NCI-H2081 treated with DMSO at 0.1 percent for 48 hours (cell line): ENCODE data around the gene TLR1.
"Not testable (repeated sequence)": the region's sequence is repeated elsewhere in the genome, so short reads cannot be mapped to it uniquely, and the experiment has no call there.

ENCODE experiments used
- DNase-seq: peaks from one replicate; lab custom pipeline; 2025; lab: John Stamatoyannopoulos, UW

The TLR1 gene

DNA sequence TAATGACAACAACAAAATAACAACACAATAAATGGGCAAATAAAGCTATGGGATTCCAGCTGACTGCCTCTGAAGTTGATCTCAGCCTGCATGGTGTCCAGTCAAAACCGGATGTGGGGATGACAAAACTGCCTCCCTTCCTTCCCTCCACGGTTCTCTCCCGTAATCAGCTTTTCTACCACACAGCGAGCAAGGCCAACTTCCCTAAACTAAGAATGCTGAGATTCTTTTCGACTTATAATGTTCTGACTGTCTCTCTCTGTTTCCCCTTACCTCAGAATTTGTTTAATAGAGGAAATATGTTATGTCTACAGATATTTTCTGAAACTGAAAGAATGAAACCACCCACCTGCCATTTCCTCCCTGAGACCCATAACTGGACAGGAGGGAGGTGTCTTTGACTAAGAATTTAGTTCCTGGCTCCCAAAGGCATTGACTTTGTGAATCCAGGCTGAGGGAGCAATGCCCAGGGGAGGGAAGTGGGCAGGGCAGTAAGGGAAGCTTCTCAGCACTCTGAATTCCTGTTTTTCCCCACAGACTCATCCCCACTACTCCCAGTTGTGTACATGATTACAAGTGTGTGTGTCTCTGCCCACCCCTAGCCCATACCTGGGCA lies 1.0 kb upstream of the TLR1 start:
- DNase-seq, result no peak

- DNase-seq, result no peak
Measured at GRCh38 chr4:38803833-38804653, 548 bp downstream of the TLR1 start.

DNA sequence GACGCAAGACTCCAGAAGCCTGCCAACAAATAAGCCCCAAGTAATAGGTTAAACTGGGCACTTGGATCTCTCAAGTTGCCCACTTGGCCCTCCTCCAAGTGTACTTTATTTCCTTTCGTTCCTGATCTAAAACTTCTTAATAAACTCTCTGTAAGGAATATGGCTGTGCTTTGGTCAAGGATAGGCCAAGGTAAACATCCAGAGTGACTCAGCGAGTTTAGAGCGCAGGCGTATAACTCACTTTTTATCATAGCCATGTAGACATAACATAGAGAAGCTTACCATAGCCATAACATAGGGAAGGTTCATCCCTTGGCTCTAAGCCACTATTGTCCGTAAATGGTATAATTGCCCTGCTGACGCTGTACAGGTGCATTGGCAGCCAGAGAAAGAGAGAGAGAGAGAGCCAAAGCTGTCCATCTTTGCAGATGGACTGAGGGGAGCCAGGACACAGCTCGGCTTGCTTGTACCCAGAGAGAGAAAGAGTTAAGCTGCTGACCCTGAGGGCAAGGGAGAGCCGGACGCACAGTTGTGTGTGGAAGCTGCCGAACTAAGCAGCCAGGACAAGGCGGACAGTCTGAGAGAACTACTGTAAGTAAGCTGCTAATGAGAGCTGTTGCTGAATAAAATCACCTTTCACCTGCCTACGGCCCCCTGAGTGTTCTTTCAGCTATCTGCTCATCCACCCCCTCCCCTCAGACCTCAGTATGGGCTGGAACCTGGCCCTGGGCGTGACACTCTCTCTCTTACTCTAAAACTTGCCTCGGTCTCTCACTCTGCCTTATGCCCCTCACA lies 1.8 kb downstream of the TLR1 start:
- DNase-seq, result no peak

DNA sequence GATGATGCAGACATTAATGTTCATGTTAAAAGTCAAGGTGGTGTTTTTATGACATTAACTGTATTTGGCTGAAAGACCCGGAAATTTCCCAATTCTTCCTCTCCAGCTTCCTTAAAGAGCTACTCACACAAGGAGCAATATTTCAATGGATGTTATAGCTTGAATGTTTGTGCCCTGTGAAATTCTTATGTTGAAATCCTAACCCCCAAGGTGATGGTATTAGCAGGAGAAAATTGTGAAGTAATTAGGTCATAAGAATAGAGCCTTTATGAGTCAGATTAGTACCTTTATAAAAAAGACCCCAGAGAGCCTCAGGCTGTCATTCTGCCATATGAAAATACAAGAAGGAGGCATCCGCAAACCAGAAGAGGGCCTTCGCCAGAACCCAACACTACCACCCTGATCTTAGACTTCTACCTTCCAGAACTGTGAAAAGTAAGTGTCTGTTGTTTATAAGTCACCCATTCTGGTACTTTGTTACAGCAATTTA lies 3.6 kb downstream of the TLR1 start:
- DNase-seq, result no peak

DNA sequence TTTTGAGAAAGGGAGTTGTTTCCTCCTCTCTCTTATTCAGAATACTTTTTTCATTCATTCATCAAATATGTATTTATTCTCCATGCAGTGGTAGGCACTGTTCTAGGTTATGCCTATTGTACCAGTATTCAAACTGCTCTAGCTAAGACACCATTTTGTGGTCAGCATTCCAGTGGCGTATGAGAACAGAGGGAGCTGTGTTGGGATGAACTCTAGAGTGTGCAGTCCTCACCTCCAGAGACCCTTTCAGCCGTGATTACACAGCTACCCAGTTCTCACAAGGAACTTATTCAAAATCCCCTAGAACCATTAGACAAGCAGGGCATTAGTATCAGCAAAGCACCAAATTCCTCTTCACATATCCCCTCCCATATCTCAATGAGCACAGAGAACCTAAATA lies 4.2 kb downstream of the TLR1 start:
- DNase-seq, result no peak

DNA sequence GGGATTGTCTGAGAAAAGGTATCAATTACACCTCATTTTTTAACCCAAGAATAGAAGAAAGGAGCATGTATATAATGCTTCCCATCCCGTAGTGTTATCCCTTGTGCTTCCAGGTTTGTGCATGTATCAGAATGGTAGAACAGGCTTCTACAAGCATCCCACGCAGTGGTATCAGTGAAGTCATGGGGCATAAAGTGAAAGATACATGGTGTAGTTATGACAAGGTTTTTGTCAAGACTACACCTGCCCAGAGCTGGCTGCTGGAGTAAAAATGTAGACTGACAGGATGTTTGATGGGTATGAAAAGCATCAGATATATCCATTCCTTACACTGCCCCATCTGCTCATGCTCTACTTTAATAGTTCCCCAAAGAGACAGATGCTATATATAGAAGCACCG lies 9.5 kb downstream of the TLR1 start:
- DNase-seq, result no peak

- no peak for DNase-seq
Measured at GRCh38 chr4:38794051-38794450, 10.5 kb downstream of the TLR1 start.

GRCh38 chr4:38791010-38791409 lies 13.6 kb downstream of the TLR1 start:
- no peak for DNase-seq

DNA sequence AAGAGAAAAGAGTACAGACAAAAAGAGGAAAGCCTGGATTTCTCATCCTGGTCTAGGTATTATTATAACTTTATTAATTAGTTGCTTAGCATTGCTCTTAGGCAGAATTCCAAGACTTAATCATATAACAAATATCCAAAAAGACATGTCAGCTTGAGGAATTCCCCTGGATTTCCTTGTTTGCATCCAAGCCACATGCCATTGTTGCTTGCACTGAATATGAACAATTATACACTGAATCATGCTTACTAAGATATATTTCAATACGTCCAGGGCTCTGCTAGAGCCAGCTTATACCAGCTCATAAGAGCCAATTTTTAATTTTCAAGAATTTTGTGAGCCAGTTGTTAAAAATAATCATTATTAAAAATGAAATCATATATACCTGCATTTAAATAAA lies 16.3 kb downstream of the TLR1 start:
- DNase-seq, result no peak

DNA sequence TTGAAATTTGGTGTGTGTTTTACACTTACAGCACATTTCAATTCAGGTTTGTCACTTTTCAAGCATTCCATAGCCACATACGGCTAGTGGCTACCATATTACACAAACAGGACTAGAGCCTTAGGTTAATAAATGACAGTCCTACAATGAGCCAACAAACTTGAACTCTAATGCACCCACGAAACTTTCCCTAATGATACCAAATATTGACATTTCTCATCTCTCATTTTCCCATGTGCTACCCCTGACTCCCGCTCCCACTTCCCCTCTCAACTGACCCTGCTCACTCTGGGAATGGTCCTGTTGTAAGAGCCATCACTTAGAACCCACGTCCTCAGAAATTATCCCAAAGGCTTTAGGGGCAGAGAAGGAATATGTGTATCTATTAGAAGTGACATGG lies 16.9 kb downstream of the TLR1 start:
- no peak for DNase-seq

GRCh38 chr4:38785901-38786402 lies 18.6 kb downstream of the TLR1 start:
- DNase-seq, result no peak

DNA sequence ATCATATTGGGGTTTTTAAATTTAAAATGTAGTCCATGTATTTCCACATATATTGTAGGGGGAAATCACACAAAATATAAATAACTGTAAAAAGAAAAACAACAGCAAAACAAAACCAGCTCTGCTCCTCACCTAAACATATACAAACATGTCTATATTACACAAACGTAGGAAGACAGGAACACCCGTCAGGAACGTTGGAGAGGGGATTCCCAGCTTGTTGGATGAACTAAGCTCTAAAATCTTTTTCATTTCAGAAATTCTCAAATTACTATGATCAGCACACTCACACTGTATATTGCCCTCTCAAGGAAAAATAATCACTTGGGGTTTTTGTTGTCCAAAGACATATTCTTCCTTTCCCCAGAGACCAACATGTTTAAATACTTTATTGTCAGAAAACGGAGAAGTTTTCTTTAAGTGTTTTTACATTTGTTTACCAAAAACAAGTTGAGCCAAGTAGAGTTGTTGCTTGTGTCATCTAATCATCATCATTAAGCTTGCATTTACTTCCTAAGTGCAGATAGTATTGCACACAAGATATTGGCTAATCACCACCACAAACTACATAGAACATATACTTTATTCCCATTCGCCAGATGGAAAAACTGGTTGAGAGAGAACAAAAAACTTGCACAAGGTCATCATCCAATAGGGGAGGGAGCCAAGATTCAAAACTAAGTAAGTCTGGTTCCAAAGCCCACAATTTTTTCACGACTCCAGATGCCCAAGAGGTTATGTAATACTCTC lies 19.4 kb downstream of the TLR1 start:
- no peak for DNase-seq

DNA sequence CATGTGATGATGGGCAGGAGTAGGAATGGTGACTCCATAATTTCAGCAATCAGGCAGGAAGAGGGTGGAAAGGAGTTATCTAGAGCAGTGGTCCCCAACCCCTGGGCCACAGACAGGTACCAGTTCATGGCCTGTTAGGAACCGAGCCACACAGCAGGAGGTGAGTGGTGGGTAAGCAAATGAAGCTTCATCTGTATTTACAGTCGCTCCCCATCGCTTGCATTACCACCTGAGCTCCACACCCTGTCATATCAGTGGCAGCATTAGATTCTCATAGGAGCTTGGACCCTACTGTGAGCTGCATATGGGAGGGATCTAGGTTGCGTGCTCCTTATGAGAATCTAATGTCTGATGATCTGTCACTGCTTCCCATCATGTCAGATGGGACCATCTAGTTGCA lies 20.4 kb downstream of the TLR1 start:
- no peak for DNase-seq

GRCh38 chr4:38783109-38783460 lies 21.5 kb downstream of the TLR1 start:
- DNase-seq, result no peak

DNA sequence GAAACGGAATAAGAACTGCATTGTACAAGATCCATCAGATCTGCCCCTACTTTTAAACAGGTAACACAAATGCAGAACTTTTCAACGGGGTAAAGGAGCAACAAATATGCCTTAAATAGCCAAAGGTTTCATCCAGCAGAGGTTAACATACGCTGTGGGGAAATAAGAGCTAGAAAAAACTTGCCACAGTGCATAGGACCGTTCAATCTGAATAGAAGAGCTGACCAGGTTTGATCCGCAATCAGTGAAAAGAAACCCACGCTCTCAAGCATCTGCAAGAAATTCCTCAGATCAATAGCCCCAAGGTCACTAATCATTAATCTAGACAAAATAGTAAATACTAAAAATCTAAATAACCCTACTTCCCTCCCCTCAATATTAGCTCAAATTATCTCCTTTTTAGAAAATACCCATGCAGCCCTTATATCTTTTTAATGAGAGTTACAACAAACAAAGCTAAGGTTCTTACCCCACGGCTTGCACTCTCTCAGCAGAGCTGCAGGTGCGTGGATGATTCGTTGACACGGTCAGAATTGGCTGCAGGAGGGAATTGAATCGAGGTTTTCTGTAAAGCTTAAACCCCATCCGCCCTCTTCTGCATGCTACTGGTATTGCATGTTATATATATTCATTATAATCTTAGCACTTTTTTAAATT lies 22.0 kb downstream of the TLR1 start, which contains the start of gene TLR10:
TLR10 (minus strand) TSS at position 539 of the 657 bp plus-strand sequence. CDS start 7,400 bp downstream, outside the sequence.
- peak; percentile 41 for DNase-seq

DNA sequence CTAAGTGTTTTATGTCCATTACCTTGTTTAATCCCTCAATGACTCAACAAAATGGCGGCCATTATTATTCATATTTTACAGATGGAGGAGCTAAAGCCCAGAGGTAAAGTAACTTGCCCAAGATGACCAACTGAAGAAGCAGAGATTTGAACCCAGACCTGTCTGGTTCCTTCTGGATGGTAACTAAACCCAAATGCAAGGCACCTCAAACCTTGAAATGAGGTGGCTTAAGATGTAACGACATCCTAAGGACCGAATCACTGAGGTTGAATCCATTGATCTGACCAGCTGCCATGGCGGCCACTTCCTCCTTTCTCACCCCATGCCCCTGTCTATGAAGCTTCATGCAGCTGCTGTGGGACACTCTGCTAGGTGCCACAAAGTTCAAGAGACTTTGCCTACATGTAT lies 22.7 kb downstream of the TLR1 start:
- DNase-seq, result no peak

GRCh38 chr4:38780833-38781484 lies 23.6 kb downstream of the TLR1 start:
- no peak for DNase-seq

GRCh38 chr4:38779790-38780189 lies 24.8 kb downstream of the TLR1 start:
- no peak for DNase-seq

- DNase-seq, result not testable (repeated sequence)
Measured at GRCh38 chr4:38777925-38778324, 26.7 kb downstream of the TLR1 start.

- no peak for DNase-seq
Measured at GRCh38 chr4:38775326-38775725, 29.3 kb downstream of the TLR1 start.
